Measurements from ENCODE around the gene NRG2.

Gene NRG2

DNA sequence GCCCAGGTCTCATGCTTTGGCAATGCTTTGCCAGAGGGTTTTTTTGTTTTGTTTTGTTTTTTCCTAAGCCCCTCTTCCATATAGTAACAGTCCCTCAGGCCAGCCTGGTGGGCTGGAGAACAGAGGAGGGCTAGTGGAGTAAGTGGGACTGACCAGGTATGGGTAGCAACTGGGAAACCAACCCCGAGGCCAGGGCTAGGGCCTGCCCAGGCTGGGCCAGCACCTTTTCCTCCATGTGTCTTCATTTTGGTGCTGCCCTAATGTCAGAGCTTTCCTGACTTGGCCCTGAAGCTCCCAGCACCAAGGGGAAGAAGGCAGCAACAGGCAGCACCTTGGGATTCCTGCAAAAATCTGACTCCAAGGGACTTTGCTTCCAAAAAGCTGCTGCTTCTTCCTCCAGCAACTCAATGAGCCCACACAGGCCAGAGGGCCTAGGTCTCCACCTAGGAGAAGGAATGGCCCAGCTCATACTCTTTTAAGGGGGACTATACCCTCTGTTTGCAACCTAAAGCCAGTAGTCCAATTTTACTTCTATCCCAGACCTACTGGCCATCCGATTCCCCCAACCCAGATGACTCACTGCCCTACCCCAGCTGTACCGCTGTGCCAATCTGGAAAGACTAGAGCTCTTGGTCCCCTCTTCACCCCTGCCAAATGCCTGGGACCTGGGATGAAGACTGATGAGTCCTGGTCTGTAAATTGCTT is 142.4 kb downstream of the NRG2 start:
- DNase-seq, result no peak

GRCh38 chr5:139898981-139899380 is 144.1 kb downstream of the NRG2 start:
- no peak for DNase-seq

GRCh38 chr5:139897982-139898381 is 145.1 kb downstream of the NRG2 start:
- no peak for DNase-seq

- no peak for DNase-seq
These were observed 145.8 kb downstream of the NRG2 start for GRCh38 chr5:139897342-139897741.

DNA sequence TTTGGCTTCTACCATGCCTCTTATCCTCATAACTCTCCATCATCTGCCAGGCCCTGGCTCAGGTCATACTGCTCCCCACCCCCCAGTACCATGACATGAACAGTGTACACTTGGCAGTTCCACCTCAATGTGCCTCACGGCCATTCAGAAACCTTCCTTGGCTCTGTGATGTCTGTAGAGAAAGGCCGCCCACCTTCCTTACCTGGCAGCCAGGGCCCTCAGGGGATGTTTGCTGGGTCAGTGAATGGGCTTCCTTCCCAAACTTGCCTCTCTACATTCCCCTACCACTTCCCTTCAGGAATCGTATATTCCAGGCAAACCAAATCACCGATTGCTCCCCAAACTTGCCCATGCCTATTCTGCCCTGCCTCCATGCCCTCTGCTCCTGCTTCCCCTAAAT is 146.4 kb downstream of the NRG2 start:
- DNase-seq, result no peak

- DNase-seq, result no peak
These were observed 147.5 kb downstream of the NRG2 start for GRCh38 chr5:139895647-139896046.

DNA sequence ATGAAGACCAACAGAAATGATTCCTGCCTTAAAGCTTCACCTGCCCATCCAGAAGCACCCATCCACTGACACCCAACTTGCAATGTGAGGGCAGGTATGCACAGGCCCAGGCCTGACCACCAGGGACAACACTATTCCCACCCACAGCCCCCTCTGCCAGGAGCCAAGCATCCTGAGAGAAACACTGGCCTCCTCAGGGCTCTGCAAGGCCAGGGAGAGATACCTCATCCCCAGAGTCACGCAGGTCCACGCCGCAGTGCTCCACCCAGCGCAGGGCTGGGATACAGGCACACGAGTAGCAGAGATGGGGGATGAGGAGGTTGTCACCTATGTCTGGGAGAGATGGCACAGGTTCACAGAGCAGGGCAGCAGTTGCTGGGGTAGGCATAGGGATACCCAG is 148.1 kb downstream of the NRG2 start:
- DNase-seq, result no peak

GRCh38 chr5:139893873-139894272 is 149.2 kb downstream of the NRG2 start:
- no peak for DNase-seq

DNA sequence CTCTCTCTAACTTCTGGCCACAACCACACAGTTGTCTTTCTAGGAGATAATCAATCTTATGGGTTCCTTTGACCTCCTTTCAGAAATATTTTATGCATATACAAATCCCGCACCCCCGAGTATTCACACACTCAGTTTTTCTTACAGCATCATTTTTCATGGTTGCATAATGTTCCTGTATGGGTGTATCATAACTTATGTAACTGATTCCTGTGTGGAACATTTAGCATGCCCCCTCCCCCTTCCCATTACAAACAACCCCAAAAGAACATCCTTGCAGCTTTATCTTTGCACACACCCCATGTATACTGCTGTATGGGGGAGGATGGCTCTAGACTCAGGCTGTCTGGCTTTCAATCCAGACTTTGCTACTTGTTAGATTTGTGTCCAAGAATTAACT is 153.7 kb downstream of the NRG2 start:
- DNase-seq, result no peak

- no peak for DNase-seq
These were observed 154.7 kb downstream of the NRG2 start for GRCh38 chr5:139888370-139888769.

GRCh38 chr5:139886213-139886612 is 156.9 kb downstream of the NRG2 start:
- DNase-seq, result no peak

- no peak for DNase-seq
These were observed 157.3 kb downstream of the NRG2 start for GRCh38 chr5:139885857-139886208.

GRCh38 chr5:139885172-139885856 is 157.8 kb downstream of the NRG2 start:
- DNase-seq, result no peak

DNA sequence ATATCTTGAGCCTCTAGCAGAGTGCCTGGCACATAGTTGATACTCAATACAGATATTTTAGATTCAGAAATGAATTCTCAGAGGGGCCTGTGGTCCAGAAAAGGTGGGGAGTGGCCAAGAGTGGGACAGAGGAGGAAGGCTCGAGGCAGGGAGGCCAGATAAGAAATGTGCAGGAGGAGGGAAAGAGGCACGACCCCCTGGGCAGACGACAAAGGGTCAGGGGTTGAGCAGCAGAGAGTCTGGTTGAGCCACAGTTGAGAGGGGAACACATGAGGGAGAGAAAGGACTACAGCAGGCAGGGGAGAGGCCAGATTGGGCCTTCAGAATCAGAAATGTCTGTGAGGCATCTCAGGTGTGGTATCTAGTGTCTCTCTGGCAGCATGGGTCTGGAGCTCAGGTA is 158.4 kb downstream of the NRG2 start:
- no peak for DNase-seq

- no peak for DNase-seq
These were observed 159.0 kb downstream of the NRG2 start for GRCh38 chr5:139884144-139884543.

- DNase-seq, result no peak
These were observed 160.0 kb downstream of the NRG2 start for GRCh38 chr5:139882961-139883539.

DNA sequence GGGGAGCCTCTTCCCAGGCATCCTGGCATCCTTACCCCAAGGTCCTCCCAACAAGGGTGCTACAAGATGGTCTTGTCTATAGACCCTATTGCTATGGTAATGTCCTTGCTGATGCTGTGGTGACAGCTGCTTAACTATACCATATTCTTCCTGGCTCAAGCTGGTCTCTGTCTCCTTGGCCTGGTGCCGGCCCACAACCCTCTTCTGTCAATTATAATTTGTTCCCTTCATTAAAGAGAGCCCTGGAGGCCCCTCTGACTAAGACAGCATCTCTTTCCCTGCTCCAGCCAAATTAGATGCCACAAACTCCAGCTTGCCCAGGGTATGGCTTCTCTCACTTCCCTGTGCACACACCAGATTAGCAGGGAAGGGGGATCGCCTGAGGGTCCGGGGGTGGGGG is 160.8 kb downstream of the NRG2 start:
- no peak for DNase-seq

DNA sequence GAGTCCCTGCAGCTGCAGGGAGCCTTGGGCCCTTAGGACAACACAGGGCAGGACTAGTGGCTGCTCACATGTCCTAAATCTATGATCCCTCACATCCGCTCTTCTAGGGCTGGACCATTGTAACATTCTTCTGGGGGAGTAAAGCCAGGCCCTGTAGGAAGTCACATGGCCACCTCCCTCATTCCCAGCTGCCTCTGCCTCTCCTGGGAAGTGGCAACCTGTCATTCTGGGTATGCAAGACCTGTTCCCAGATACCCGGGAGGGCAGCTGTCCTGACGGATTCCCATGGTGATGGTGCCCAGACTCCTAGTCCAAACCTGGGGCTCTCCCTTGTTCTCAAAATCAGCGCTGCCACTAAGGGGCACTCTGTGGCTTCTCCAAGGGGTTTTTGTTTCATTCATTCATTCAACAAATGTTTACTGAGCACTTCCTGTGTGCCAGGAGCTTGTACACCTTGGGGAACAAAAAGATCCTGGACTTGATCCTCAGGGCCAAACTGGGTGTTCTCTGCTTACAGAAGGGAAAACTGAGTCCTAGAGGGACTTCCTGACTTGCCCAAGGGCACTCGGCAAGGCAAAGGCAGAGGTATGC is 161.9 kb downstream of the NRG2 start:
- DNase-seq, result no peak

- no peak for DNase-seq
These were observed 162.5 kb downstream of the NRG2 start for GRCh38 chr5:139880416-139881142.

DNA sequence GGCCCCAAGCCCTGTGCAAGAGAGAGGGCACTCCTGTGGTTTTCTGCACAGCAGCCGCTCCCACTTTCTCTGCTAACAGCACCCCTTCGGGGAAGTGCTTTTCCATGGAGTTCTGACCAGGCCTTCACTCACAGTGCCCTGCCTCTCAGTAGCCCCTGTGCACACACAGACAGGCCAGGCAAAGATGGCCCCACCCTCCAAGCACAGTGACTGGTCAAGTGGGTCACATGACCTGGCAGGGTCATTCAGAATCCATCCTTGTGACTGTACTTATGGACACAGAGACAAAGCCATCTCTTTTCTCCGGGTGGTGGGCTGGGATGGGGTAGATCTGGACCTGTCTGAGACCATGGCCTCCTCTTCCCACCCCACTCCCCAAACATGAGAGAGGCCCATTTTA is 165.0 kb downstream of the NRG2 start:
- DNase-seq, result no peak

GRCh38 chr5:139877129-139877597 is 165.9 kb downstream of the NRG2 start:
- DNase-seq, result no peak

GRCh38 chr5:139875957-139876356 is 167.1 kb downstream of the NRG2 start:
- no peak for DNase-seq
